Cardiac fibroblast (primary cell): Measurements from ENCODE around the gene NUDT7.

ENCODE experiments used
- DNase-seq, 2 donors: peaks; one replicate each; pipeline versions ENCODE4 v3.0.0 to v3.0.0-alpha.2; 2010; ENCODE audit warnings: low read depth in 2 of 2
- H3K4me3 ChIP-seq, 2 donors: replicated peaks in 1 of 2; 1 replicate in 1 of 2; 2 replicates in 1 of 2; pipeline ENCODE4 v1.5.1; 2011; ENCODE audit warnings: low read depth in 2 of 2, low read length in 2 of 2, mild to moderate bottlenecking in 2 of 2, moderate library complexity in 1 of 2
- CTCF ChIP-seq: IDR thresholded peaks from one replicate; pipeline ENCODE4 v1.5.1; 2011; ENCODE audit warnings: low read depth, mild to moderate bottlenecking, low read length, inconsistent platforms

NUDT7 gene

GRCh38 chr16:77722309-77723107 is at the start of gene NUDT7:
Gene NUDT7, plus strand, starts transcription at chr16:77722514. Its CDS starts 69 bp downstream, at chr16:77722583.
- DNase-seq: peak; percentile 97 to 98
- no peak for TF ChIP-seq CTCF
- peak within 1 kb of the TSS; percentile 74 for H3K4me3 ChIP-seq

GRCh38 chr16:77674888-77675287 is 47.4 kb upstream of the NUDT7 start:
- no peak overlapping the region for H3K4me3 ChIP-seq
- no peak for TF ChIP-seq CTCF
- DNase-seq: peak; percentile 3 to 76

- no peak overlapping the region for H3K4me3 ChIP-seq
- peak; percentile 83 for TF ChIP-seq CTCF
- peak; percentile 80 to 86 for DNase-seq
Observed at GRCh38 chr16:77675464-77676324, 46.6 kb upstream of the NUDT7 start.

- TF ChIP-seq CTCF: no peak
- no peak for DNase-seq
- H3K4me3 ChIP-seq: no peak overlapping the region
Observed at GRCh38 chr16:77677129-77677528, 45.2 kb upstream of the NUDT7 start.

GRCh38 chr16:77679391-77679790 is 42.9 kb upstream of the NUDT7 start:
- no peak for TF ChIP-seq CTCF
- H3K4me3 ChIP-seq: no peak overlapping the region
- DNase-seq: no peak

GRCh38 chr16:77679901-77680300 is 42.4 kb upstream of the NUDT7 start:
- no peak for DNase-seq
- TF ChIP-seq CTCF: no peak
- no peak overlapping the region for H3K4me3 ChIP-seq
